SH-SY5Y (cell line): ENCODE data around the gene ERICH6B.

ENCODE experiments used
- GATA2 ChIP-seq: IDR thresholded peaks from 2 replicates; pipeline ENCODE4 v1.6.1; 2011; ENCODE audit warnings: mild to moderate bottlenecking, low read depth, low read length
- GATA3 ChIP-seq: IDR thresholded peaks from 2 replicates; pipeline ENCODE4 v1.6.1; 2011; ENCODE audit warnings: low read depth, mild to moderate bottlenecking, low read length, moderate library complexity

DNA sequence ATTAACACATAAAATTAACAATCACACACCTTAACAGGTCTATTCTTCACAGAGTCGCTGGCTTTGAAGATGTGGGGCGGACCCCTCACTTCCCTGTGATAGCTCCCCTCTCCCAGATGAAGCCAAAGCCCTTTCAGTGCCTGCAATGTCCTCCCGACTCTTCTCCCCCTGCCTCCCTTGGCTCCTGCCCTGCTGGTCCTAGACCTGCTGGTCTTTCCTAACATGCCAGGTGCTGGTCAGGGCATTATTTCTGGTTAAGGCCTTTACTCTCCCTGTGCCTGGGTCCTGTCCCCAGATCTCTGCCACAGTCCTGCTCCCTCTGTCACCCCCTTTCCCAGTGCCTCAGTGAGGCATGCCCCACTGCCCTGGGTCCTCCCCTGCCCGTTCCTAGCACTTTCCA lies 12.2 kb downstream of the ERICH6B start:
- TF ChIP-seq GATA2 (no peak), GATA3 (no peak)
